Heart right ventricle (tissue), 16 donors: Measurements from ENCODE around the gene BCAR3. TPM values are rescaled to one million over a fixed set of nuclear protein-coding genes. Genes with fewer than 3 reads are reported as not detected.
A peak's percentile ranks its signal among the peaks of the same experiment; 100 is the strongest.

Experiments
- ATAC-seq, 8 donors: fragments of 200-7000 bp; cut with Tn5 transposase; one replicate each; pipeline ENCODE4 v1.9.1; 2020; ENCODE audit warnings: mild to moderate bottlenecking in 8 of 8, moderate library complexity in 8 of 8, moderate number of reproducible peaks in 1 of 8
- DNase-seq, 2 donors: peaks; one replicate each; pipeline ENCODE4 v3.0.0-alpha.2; 2020
- H3K27ac ChIP-seq, 10 donors: fragments of 200-600 bp; sonication (generic) in 2 of 10; one replicate each; pipeline versions ENCODE4 v1.5.0 to v1.8.0; 2020 to 2022; ENCODE audit warnings: mild to moderate bottlenecking in 3 of 10
- H3K27me3 ChIP-seq, 7 donors: fragments of 200-600 bp; one replicate each; pipeline ENCODE4 v1.8.0; 2021 to 2022; ENCODE audit warnings: mild to moderate bottlenecking in 2 of 7
- H3K36me3 ChIP-seq, 9 donors: fragments of 200-600 bp; sonication (generic) in 1 of 9; one replicate each; pipeline versions ENCODE4 v1.5.0 to v1.8.0; 2020 to 2022; ENCODE audit warnings: mild to moderate bottlenecking in 2 of 9
- H3K4me1 ChIP-seq, 9 donors: fragments of 200-600 bp; sonication (generic) in 1 of 9; one replicate each; pipeline versions ENCODE4 v1.5.0 to v1.8.0; 2020 to 2022; ENCODE audit warnings: mild to moderate bottlenecking in 4 of 9
- H3K4me3 ChIP-seq, 10 donors: fragments of 200-600 bp; sonication (generic) in 2 of 10; one replicate each; pipeline versions ENCODE4 v1.5.0 to v1.8.0; 2020 to 2022; ENCODE audit warnings: mild to moderate bottlenecking in 7 of 10, moderate library complexity in 2 of 10
- H3K9me3 ChIP-seq, 11 donors: fragments of 200-600 bp in 10 of 11; sonication (generic) in 2 of 11; one replicate each; pipeline versions ENCODE4 v1.5.0 to v1.8.0; 2013 to 2022; ENCODE audit warnings: mild to moderate bottlenecking in 2 of 11, control low read depth in 1 of 11, moderate library complexity in 1 of 11
- WGBS, 2 donors: extraction: QIAGEN DNeasy Blood & Tissue Kit; methylation state at CpG; one replicate each; pipeline ENCODE4 v1.1.7; 2013; ENCODE audit warnings: inconsistent platforms in 1 of 2; 5-methylcytosine and 5-hydroxymethylcytosine counted together
- intact Hi-C, 10 donors: fragments of 100-400 bp; cut with DNase I; formaldehyde crosslinking; loops; one replicate each; pipeline versions ENCODE4 v1.11.1 to v1.14.2; 2022
- polyA plus RNA-seq, 2 donors: library from polyadenylated mRNA; stranded (reverse); fragments of 200-250 nt; gene quantifications; one replicate each; pipeline ENCODE4 v1.2.3, GENCODE V29; 2013
- total RNA-seq, 10 donors: library from RNA; stranded (reverse); fragmentation: NEBNext Ultra II Directional in 3 of 10; extraction: Animal tissue kit (Norgen Biotek cat#: 25700) in 3 of 10; gene quantifications; one replicate each; pipeline versions ENCODE4 v1.2.1 to v1.2.4, GENCODE V29; 2021 to 2023
- TF ChIP-seq, protein P1 (sequence below), 9 donors: fragments of 200-600 bp; sonication (generic) in 2 of 9; IDR thresholded peaks; one replicate each; pipeline versions ENCODE4 v1.5.0 to v1.8.0; 2021 to 2022; ENCODE audit warnings: antibody characterized with exemption in 9 of 9, mild to moderate bottlenecking in 5 of 9, moderate library complexity in 1 of 9
- donor health status: Arrhythmogenic right ventricular cardiomyopathy.
- donor health status: ischemic (EF 13 %, LVEDD 7.1; RV severe dilation, severe dysfunction).
- donor health status: healthy with polysubstance abuse.
- donor health status: DM: no; HTN: yes; CAD: no.
- donor health status: DM: no; HTN: no; CAD: no.
- donor health status: ischemic (EF 25% LVEDD 6.9; RV normal size, moderate dysfunction).
- donor health status: ischemic (EF 25% LVEDD 5.7; RV mildly dilated, moderate dysfunction).
- donor health status: healthy.
- donor health status: DM: yes; HTN: yes; CAD: no.
- donor health status: Ischemic cardiomyopathy.
- donor health status: ischemic (EF 35%, LVEDD 5.7; RV mildly dilated, moderate dysfunction).
- donor health status: nonischemic (EF 11% LVEDD 7.7; RV severe dilation, severe dysfunction).
- donor health status: DM: yes; HTN: yes; CAD: no.
- donor health status: PGD.
- donor health status: ischemic (EF 29% LVEDD 5.4; RV normal size, mild dysfunction).
- donor health status: nonischemic (EF 23%, LVEDD 6.1; RV moderate dilation, normal function).

BCAR3 gene
- total and polyA plus RNA-seq, 12 donors, result 6.6 to 36.0 (median 15.9) TPM

DNA sequence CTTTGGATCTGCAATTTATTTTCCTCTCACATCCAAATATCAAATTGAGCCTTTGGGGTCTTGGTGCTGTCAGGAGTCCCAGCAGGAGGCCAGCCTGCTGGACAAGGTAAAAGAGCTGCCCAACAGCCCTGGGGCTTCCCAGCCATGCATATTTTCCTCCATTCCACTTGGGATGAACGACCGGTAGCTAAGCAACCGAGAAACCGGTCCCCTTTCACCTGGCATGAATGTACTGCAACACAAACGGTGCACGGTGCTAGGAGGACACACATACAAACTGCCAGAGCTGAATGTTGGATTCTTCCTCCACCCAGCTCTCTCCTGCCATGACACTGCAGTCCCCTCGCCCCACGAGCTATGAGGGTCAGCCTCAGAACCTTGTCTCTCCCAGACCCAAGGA lies 42.7 kb downstream of the BCAR3 start:
- H3K27me3 ChIP-seq, result no peaks in the 10 kb centered on the region
- no peak overlapping the region for H3K27ac ChIP-seq
- 83 to 84% methylated on average over 8 of the region's 8 CpGs for WGBS, 2 donors
- ATAC-seq (no peak), DNase-seq (no peak)
- no peak overlapping the region for H3K4me3 ChIP-seq
- peaks cover 0 to 31% (median 0%) of the 10 kb centered on the region in 9 donors for H3K36me3 ChIP-seq
- TF ChIP-seq, protein P1, sequence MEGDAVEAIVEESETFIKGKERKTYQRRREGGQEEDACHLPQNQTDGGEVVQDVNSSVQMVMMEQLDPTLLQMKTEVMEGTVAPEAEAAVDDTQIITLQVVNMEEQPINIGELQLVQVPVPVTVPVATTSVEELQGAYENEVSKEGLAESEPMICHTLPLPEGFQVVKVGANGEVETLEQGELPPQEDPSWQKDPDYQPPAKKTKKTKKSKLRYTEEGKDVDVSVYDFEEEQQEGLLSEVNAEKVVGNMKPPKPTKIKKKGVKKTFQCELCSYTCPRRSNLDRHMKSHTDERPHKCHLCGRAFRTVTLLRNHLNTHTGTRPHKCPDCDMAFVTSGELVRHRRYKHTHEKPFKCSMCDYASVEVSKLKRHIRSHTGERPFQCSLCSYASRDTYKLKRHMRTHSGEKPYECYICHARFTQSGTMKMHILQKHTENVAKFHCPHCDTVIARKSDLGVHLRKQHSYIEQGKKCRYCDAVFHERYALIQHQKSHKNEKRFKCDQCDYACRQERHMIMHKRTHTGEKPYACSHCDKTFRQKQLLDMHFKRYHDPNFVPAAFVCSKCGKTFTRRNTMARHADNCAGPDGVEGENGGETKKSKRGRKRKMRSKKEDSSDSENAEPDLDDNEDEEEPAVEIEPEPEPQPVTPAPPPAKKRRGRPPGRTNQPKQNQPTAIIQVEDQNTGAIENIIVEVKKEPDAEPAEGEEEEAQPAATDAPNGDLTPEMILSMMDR (IDR thresholded peaks at IDR 0.05), result no peak
- intact Hi-C loops, result loop anchor here in 4 of 10 donors (5.0 to 10.0 kb wide), 5 partner anchors 38 to 334 kb away; partner anchors contain the start of gene BCAR3 (in 2 of the 4)
- peaks cover 0 to 26% (median 10%) of the 10 kb centered on the region in 9 donors for H3K4me1 ChIP-seq
- no peaks in the 10 kb centered on the region for H3K9me3 ChIP-seq

DNA sequence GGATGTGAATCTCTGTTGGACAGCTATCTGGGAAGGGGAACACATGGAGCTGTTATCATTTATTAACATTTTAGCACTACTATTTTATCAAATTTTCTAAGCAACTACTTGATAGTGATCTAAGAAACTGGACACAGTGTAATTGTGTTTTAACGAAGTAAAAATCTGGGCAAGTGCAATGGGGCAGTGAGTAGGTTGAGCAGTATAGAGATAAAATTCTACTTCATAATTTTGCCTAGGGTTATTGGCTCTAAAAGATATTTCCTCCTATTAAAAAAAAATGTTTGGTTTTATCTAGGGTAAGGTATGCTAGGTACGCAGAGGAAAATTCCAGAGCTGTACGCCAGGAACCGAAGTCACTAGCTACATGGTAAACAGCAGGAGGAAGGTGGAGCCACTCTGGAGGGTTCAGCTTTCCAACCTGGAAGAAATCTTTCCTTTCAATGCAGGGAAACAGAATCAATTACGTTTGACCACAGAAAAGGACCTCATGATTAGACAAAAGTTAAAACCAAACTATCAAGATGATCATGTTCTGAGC lies 43.3 kb downstream of the BCAR3 start:
- Histone ChIP-seq H3K4me1 (peaks cover 0 to 26% (median 10%) of the 10 kb centered on the region in 9 donors), H3K9me3 (no peaks in the 10 kb centered on the region), H3K27me3 (no peaks in the 10 kb centered on the region), H3K4me3 (no peak overlapping the region), H3K36me3 (peaks cover 0 to 31% (median 0%) of the 10 kb centered on the region in 9 donors), H3K27ac (no peak overlapping the region)
- peak in 2 of 8 donors; percentile 54 to 61 for ATAC-seq
- WGBS, 2 donors, result 78 to 83% methylated on average over 5 of the region's 5 CpGs
- TF ChIP-seq, protein P1 (IDR thresholded peaks at IDR 0.05), result no peak
- no peak for DNase-seq
- intact Hi-C loops, result loop anchor here in 4 of 10 donors (5.0 to 10.0 kb wide), 5 partner anchors 39 to 334 kb away; partner anchors contain the start of gene BCAR3 (in 2 of the 4)

DNA sequence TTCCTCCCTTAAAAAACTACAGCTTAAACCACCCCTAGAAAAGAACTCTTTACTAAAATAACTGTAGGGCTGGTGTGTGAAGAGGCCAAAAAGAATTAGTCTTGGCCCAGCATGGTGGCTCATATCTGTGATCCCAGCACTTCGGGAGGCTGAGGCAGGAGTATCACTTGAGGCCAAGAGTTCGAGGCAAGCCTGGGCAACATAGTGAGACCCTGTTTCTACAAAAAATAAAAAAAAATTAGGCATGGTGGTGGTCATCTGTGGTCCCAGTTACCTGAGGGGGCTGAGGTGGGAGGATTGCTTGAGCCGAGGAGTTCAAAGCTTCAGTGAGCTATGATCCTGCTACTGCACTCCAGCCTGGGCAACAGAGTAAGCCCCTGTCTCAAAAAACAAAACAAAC lies 44.9 kb downstream of the BCAR3 start:
- ATAC-seq, result no peak
- intact Hi-C loops, result loop anchor here in 4 of 10 donors (5.0 to 10.0 kb wide), 5 partner anchors 41 to 332 kb away; partner anchors contain the start of gene BCAR3 (in 2 of the 4)
- no peak overlapping the region for H3K4me3 ChIP-seq

More for the DNA sequence above, 44.9 kb downstream of the BCAR3 start:
- H3K27me3 ChIP-seq, result no peaks in the 10 kb centered on the region
- DNase-seq, result no peak
- peak overlapping the region in 5 of 10 donors; percentile 43 to 61 (median 55) for H3K27ac ChIP-seq
- H3K9me3 ChIP-seq, result no peaks in the 10 kb centered on the region
- peaks cover 0 to 21% (median 0%) of the 10 kb centered on the region in 9 donors for H3K36me3 ChIP-seq
- TF ChIP-seq, protein P1 (IDR thresholded peaks at IDR 0.05), result no peak
- peaks cover 0 to 26% (median 10%) of the 10 kb centered on the region in 9 donors for H3K4me1 ChIP-seq
- WGBS, 2 donors, result 93 to 99% methylated on average over 3 of the region's 3 CpGs
